K562 (cell line): Measurements from ENCODE around the gene FAAP100. TPM values are rescaled to one million over a fixed set of nuclear protein-coding genes. Genes with fewer than 3 reads are reported as not detected.

Source experiments
- ATAC-seq: fragments of 200-7000 bp; cut with Tn5 transposase; 3 replicates; pipeline ENCODE4 v1.9.1; 2020; ENCODE audit warnings: moderate library complexity
- BruUV-seq: library from RNA; stranded (reverse); fragments of 400-500 nt; replicated peaks from 2 replicates; lab custom pipeline; 2021; lab: Mats Ljungman, UMichigan
- CTCF ChIA-PET: fragments of 300-600 bp; formaldehyde crosslinking; extraction: SDS; loops from one replicate; lab custom pipeline; 2021; ENCODE audit warnings: low intra/inter-chr PET ratio; lab: Yijun Ruan, JAX
- POLR2A ChIA-PET: fragments of 300-600, 350-650 bp; sonication (Branson Sonifier 250); formaldehyde crosslinking; extraction: SDS; loops from one replicate; lab custom pipeline; 2021; ENCODE audit warnings: antibody characterized with exemption, inconsistent platforms; lab: Yijun Ruan, JAX
- DNase-seq, 4 experiments: peaks; one replicate each; pipeline versions ENCODE4 v3.0.0 to v3.0.0-alpha.2; 2011 to 2018; ENCODE audit warnings: low spot score in 3 of 4, mixed read lengths in 3 of 4; ENCODE audit errors: extremely low read depth in 1 of 4
- FAIRE-seq: peaks from 2 replicates; lab custom pipeline; 2011; peaks lifted over from hg19 to GRCh38; lab: Jason Lieb, UNC
- H2AFZ ChIP-seq: 2 replicates; pipeline ENCODE4 v1.6.0; 2011; ENCODE audit warnings: low read depth, low read length, control low read depth, inconsistent platforms
- H3K27ac ChIP-seq: fragments of 200-600 bp; 3 replicates; pipeline ENCODE4 v1.8.0; 2011; ENCODE audit warnings: low read depth, mild to moderate bottlenecking, control low read depth, inconsistent platforms, low read length, moderate library complexity, mixed read lengths; ENCODE audit errors: extremely low read depth
- H3K27me3 ChIP-seq, 2 experiments: fragments of 300-600 bp in 1 of 2; 2 replicates in 1 of 2; 3 replicates in 1 of 2; pipeline versions ENCODE4 v1.6.0 to v1.8.0; 2011; ENCODE audit warnings: inconsistent platforms in 2 of 2, low read length in 2 of 2, mild to moderate bottlenecking in 1 of 2, mixed read lengths in 1 of 2, moderate library complexity in 1 of 2; ENCODE audit not compliant: control insufficient read depth in 2 of 2, insufficient read depth in 2 of 2
- H3K36me3 ChIP-seq: fragments of 300-600 bp; 3 replicates; pipeline ENCODE4 v1.8.0; 2011; ENCODE audit warnings: mild to moderate bottlenecking, low read length, inconsistent platforms; ENCODE audit not compliant: control insufficient read depth, insufficient read depth
- H3K4me1 ChIP-seq, 2 experiments: fragments of 200-600 bp in 1 of 2; replicated peaks in 1 of 2; 2 replicates in 1 of 2; 3 replicates in 1 of 2; pipeline versions ENCODE4 v1.5.1 to v1.8.0; 2011; ENCODE audit warnings: inconsistent platforms in 2 of 2, low read length in 2 of 2, mild to moderate bottlenecking in 1 of 2, mixed read lengths in 1 of 2, moderate library complexity in 1 of 2; ENCODE audit not compliant: control insufficient read depth in 2 of 2, insufficient read depth in 2 of 2
- H3K4me2 ChIP-seq: 2 replicates; pipeline ENCODE4 v1.6.1; 2011; ENCODE audit warnings: low read length, control low read depth, inconsistent platforms, mixed read lengths; ENCODE audit not compliant: insufficient read depth
- H3K4me3 ChIP-seq: fragments of 200-600 bp; sonication (generic), shearing (Covaris generic); 2 replicates; pipeline ENCODE4 v1.5.1; 2016; ENCODE audit warnings: control low read depth, inconsistent platforms
- H3K79me2 ChIP-seq: fragments of 200-600 bp; 3 replicates; pipeline ENCODE4 v1.8.0; 2011; ENCODE audit warnings: low read length, inconsistent platforms; ENCODE audit not compliant: control insufficient read depth, insufficient read depth
- H3K9ac ChIP-seq, 2 experiments: 2 replicates each; pipeline versions ENCODE4 v1.6.0 to v1.6.1; 2011; ENCODE audit warnings: low read depth in 2 of 2, low read length in 2 of 2, control low read depth in 1 of 2, inconsistent platforms in 1 of 2, mild to moderate bottlenecking in 1 of 2, mixed read lengths in 1 of 2; ENCODE audit not compliant: insufficient read depth in 1 of 2
- H3K9me1 ChIP-seq: one replicate; pipeline ENCODE4 v1.6.0; 2011; ENCODE audit warnings: inconsistent platforms, mild to moderate bottlenecking, low read length, moderate library complexity; ENCODE audit not compliant: control insufficient read depth, insufficient read depth
- H3K9me3 ChIP-seq: replicated peaks from 2 replicates; pipeline ENCODE4 v1.5.1; 2011; ENCODE audit warnings: low read depth, low read length, inconsistent platforms; ENCODE audit not compliant: control insufficient read depth, insufficient read depth
- H4K20me1 ChIP-seq: replicated peaks from 2 replicates; pipeline ENCODE4 v1.6.1; 2011; ENCODE audit warnings: low read length, inconsistent platforms, mixed read lengths; ENCODE audit not compliant: control insufficient read depth, insufficient read depth
- CHCHD3 ChIP-seq: fragments of 250-450 bp; sonication (Bioruptor Pico); IDR thresholded peaks from 2 replicates; pipeline ENCODE4 v2.1.2; 2022; ENCODE audit warnings: mild to moderate bottlenecking
- HDAC6 ChIP-seq: IDR thresholded peaks from 2 replicates; pipeline ENCODE4 v1.6.1; 2012; ENCODE audit warnings: low read depth, mild to moderate bottlenecking, control low read depth, inconsistent platforms, low read length, moderate library complexity
- HNRNPL ChIP-seq: fragments of 200-400 bp; formaldehyde crosslinking; IDR thresholded peaks from 2 replicates; pipeline ENCODE4 v1.6.1; 2017; ENCODE audit warnings: low read depth, mild to moderate bottlenecking, low read length
- POLR2G ChIP-seq: fragments of 200-400 bp; formaldehyde crosslinking; IDR thresholded peaks from 2 replicates; pipeline ENCODE4 v1.6.1; 2017; ENCODE audit warnings: low read depth, mild to moderate bottlenecking, antibody characterized with exemption, low read length, moderate library complexity
- STAG1 ChIP-seq: sonication (generic); formaldehyde crosslinking; IDR thresholded peaks from 2 replicates; pipeline ENCODE4 v1.5.0; 2020; ENCODE audit warnings: missing genetic modification reagents, borderline replicate concordance
- ZNF146 ChIP-seq: IDR thresholded peaks from one replicate; pipeline ENCODE4 v1.6.1; 2018; ENCODE audit warnings: missing compliant biosample characterization; ENCODE audit not compliant: unreplicated experiment
- ZNF436 ChIP-seq: fragments of 250-450, 450-650 bp; sonication (Bioruptor Pico); formaldehyde crosslinking; IDR thresholded peaks from 2 replicates; pipeline ENCODE4 v1.7.0; 2020; ENCODE audit warnings: mild to moderate bottlenecking
- WGBS: fragments of 100-300 bp; shearing (Covaris generic); methylation state at CpG from one replicate; pipeline ENCODE4 v1.1.6; 2016; ENCODE audit warnings: low coverage, mixed read lengths; ENCODE audit not compliant: insufficient coverage; ENCODE audit errors: missing lambda C conversion rate; 5-methylcytosine and 5-hydroxymethylcytosine counted together
- in situ Hi-C: fragments of 300-500 bp; cut with MboI; formaldehyde crosslinking; loops from 4 replicates; pipeline ENCODE4 v1.15.0; 2018; ENCODE audit warnings: inconsistent platforms, mixed read lengths
- intact Hi-C: fragments of 100-400 bp; cut with micrococcal nuclease; formaldehyde crosslinking; loops from 2 replicates; pipeline ENCODE4 v1.14.2; 2022
- polyA plus RNA-seq, 8 experiments: library from polyadenylated mRNA; depleted of rRNA in 4 of 8; stranded (reverse) in 5 of 8; unstranded in 3 of 8; fragments of >200 nt; fragmentation: Nextera tagmentation in 2 of 8; fragmentation: Illumina TruSeq in 1 of 8; extraction: Ambion mirVana in 2 of 8; extraction: Trizol in 1 of 8; gene quantifications; 2 replicates each; pipeline versions ENCODE4 v1.2.1 to v1.2.3, GENCODE V29; 2011 to 2014; ENCODE audit warnings: inconsistent platforms in 1 of 8, missing spikeins in 1 of 8
- total RNA-seq, 7 experiments: library from RNA; depleted of rRNA in 6 of 7; stranded (reverse); fragments of >200 nt in 6 of 7; fragmentation: Illumina TruSeq in 2 of 7; extraction: Trizol in 2 of 7; gene quantifications; 2 replicates each; pipeline versions ENCODE4 v1.2.1 to v1.2.3, GENCODE V29; 2011 to 2021; ENCODE audit warnings: low replicate concordance in 1 of 7
- TF ChIP-seq, protein P1 (sequence below), 2 experiments: fragments of 450-650 bp; formaldehyde crosslinking in 1 of 2; IDR thresholded peaks; 2 replicates each; pipeline versions ENCODE4 v1.4.0 to v1.6.1; 2014 to 2020; ENCODE audit warnings: mild to moderate bottlenecking in 2 of 2, borderline replicate concordance in 1 of 2, low read depth in 1 of 2
- TF ChIP-seq, protein P2 (sequence below), 3 experiments: IDR thresholded peaks in 2 of 3; conservative IDR thresholded peaks in 1 of 3; 2 replicates each; pipeline ENCODE4 v1.5.1; 2011 to 2012; ENCODE audit warnings: low read length in 3 of 3, mild to moderate bottlenecking in 3 of 3, control low read depth in 2 of 3, improper control_type of control experiment in 1 of 3, inconsistent platforms in 1 of 3, low read depth in 1 of 3, mixed read lengths in 1 of 3, moderate library complexity in 1 of 3; ENCODE audit not compliant: insufficient read depth in 2 of 3

FAAP100 gene
- total and polyA plus RNA-seq, 9 of the 15 experiments (the other 6 are each of a cell fraction or from before 2014, with no cell fraction given): 0.31 to 51.2 (median 12.6) TPM

DNA sequence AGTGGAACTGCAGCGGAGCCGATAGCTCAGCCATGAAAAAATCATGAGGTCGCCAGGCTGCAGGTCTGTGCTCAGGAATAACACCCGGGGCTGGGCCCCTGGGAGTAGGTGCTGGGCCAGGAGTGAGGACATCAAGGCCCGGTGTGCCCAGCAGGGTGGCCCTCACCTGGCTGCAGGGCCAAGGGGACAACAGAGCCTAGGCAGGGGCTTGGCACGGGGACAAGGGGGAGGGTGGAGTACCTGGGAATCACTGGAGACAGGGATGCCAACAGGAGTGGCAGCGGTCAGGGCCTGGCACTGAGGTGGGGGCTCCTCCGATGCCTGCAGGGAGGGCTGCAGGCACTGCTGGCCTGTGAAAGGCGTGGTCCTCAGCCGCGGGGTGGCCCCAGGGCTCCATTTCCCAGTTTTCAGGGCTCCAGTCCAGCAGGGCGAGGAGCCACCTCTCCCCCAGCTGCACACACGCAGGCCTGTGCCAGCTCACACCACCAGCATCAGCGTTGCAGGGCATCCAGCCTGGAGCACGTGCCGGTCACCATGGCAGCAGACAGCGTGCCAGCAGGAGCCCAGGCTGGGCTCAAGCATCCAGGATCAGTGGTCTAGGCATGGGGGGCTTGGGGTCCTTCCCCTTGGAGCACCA, 28.6 kb downstream of the FAAP100 start:
- DNase-seq (no peak), FAIRE-seq (no peak), ATAC-seq (no peak)
- no TSS peak for BruUV-seq
- 15% methylated on average over 17 of the region's 17 CpGs for WGBS
- Histone ChIP-seq H3K27ac (no peak overlapping the region), H3K9ac (peak overlapping the region in 1 of 2 experiments; percentile 78; a peak in 2 of 4 replicates), H3K4me3 (no peak overlapping the region), H3K9me1 (no peaks in the 10 kb centered on the region), H3K79me2 (no peaks in the 10 kb centered on the region), H2AFZ (no peak overlapping the region), H4K20me1 (no peaks in the 10 kb centered on the region), H3K4me1 (peaks cover 5 to 68% of the 10 kb centered on the region in 2 experiments; a peak in 4 of 5 replicates), H3K4me2 (no peak overlapping the region), H3K27me3 (peaks cover 0 to 33% of the 10 kb centered on the region in 2 experiments; a peak in 3 of 5 replicates), H3K9me3 (no peaks in the 10 kb centered on the region), H3K36me3 (no peaks in the 10 kb centered on the region)
- ChIA-PET POLR2A (interaction anchor here (0.7 to 1.6 kb wide), 4 partner anchors 11 to 15 kb away, joined by 3 to 6 read pairs (median 4); partner anchors contain the start of gene ACTG1), CTCF (interaction anchor here (2.3 kb wide), 1 partner anchor 270 kb away, joined by 9 read pairs; no protein-coding TSS in a partner anchor)
- in situ Hi-C loops (no loop called here), intact Hi-C loops (loop anchor here (5.0 kb wide), 1 partner anchor 41 kb away; no protein-coding TSS in a partner anchor)
- peak; percentile 39; the same call in 1 of the 2 replicates for TF ChIP-seq POLR2G
- 0 out of 2 replicates have a peak, but pooled peaks have one; percentile 15 for TF ChIP-seq STAG1 (CRISPR knock-in tag)
- TF ChIP-seq ZNF146 (CRISPR knock-in tag): no peak
- TF ChIP-seq, protein P1, sequence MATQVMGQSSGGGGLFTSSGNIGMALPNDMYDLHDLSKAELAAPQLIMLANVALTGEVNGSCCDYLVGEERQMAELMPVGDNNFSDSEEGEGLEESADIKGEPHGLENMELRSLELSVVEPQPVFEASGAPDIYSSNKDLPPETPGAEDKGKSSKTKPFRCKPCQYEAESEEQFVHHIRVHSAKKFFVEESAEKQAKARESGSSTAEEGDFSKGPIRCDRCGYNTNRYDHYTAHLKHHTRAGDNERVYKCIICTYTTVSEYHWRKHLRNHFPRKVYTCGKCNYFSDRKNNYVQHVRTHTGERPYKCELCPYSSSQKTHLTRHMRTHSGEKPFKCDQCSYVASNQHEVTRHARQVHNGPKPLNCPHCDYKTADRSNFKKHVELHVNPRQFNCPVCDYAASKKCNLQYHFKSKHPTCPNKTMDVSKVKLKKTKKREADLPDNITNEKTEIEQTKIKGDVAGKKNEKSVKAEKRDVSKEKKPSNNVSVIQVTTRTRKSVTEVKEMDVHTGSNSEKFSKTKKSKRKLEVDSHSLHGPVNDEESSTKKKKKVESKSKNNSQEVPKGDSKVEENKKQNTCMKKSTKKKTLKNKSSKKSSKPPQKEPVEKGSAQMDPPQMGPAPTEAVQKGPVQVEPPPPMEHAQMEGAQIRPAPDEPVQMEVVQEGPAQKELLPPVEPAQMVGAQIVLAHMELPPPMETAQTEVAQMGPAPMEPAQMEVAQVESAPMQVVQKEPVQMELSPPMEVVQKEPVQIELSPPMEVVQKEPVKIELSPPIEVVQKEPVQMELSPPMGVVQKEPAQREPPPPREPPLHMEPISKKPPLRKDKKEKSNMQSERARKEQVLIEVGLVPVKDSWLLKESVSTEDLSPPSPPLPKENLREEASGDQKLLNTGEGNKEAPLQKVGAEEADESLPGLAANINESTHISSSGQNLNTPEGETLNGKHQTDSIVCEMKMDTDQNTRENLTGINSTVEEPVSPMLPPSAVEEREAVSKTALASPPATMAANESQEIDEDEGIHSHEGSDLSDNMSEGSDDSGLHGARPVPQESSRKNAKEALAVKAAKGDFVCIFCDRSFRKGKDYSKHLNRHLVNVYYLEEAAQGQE (IDR thresholded peaks at IDR 0.05; ENCODE audit: borderline replicate concordance): peak; percentile 28; the same call in 1 of the 2 replicates
- TF ChIP-seq, protein P1 (CRISPR knock-in tag; IDR thresholded peaks at IDR 0.05; ENCODE audit: low read depth): no peak
- no peak for TF ChIP-seq HDAC6
- TF ChIP-seq, protein P2, sequence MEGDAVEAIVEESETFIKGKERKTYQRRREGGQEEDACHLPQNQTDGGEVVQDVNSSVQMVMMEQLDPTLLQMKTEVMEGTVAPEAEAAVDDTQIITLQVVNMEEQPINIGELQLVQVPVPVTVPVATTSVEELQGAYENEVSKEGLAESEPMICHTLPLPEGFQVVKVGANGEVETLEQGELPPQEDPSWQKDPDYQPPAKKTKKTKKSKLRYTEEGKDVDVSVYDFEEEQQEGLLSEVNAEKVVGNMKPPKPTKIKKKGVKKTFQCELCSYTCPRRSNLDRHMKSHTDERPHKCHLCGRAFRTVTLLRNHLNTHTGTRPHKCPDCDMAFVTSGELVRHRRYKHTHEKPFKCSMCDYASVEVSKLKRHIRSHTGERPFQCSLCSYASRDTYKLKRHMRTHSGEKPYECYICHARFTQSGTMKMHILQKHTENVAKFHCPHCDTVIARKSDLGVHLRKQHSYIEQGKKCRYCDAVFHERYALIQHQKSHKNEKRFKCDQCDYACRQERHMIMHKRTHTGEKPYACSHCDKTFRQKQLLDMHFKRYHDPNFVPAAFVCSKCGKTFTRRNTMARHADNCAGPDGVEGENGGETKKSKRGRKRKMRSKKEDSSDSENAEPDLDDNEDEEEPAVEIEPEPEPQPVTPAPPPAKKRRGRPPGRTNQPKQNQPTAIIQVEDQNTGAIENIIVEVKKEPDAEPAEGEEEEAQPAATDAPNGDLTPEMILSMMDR (IDR thresholded peaks at IDR 0.05 in 2 of 3, conservative IDR thresholded peaks at IDR 0.05 in 1 of 3; ENCODE audit: insufficient read depth in 2 of 3, low read depth in 1 of 3, low read length in 3 of 3): 0 out of 6 replicates have a peak, but pooled peaks of 1 of the 3 experiments have one; percentile 6
- no peak for TF ChIP-seq CHCHD3 (CRISPR knock-in tag)
- no peak for TF ChIP-seq HNRNPL
- no peak for TF ChIP-seq ZNF436 (CRISPR knock-in tag)
